ENCODE data around the gene KIF3C. TPM values are rescaled to one million over a fixed set of nuclear protein-coding genes. Genes with fewer than 3 reads are reported as not detected.

Gene KIF3C
- total and polyA plus RNA-seq, 9 of the 15 experiments (the other 6 are each of a cell fraction or from before 2014, with no cell fraction given), result 0.69 to 6.7 (median 3.3) TPM

- TF ChIP-seq ZNF592 (IDR thresholded peaks at IDR 0.05) (peak; percentile 46; the same call in 1 of the 2 replicates), ZNF589 (CRISPR knock-in tag; IDR thresholded peaks at IDR 0.05; ENCODE audit: low read depth) (peak; percentile 79; the same call in 1 of the 2 replicates), ETV6 (IDR thresholded peaks at IDR 0.05; ENCODE audit: borderline replicate concordance in 1 of 2, low read depth in 2 of 2, low read length in 1 of 2) (peak in 1 of 2 experiments; percentile 44; a peak in 1 of 4 replicates), ETV6 (CRISPR knock-in tag; IDR thresholded peaks at IDR 0.05; ENCODE audit: borderline replicate concordance) (no peak), RNF2 (IDR thresholded peaks at IDR 0.05) (peak; percentile 56; the same call in 1 of the 2 replicates), ZNF143 (CRISPR knock-in tag; IDR thresholded peaks at IDR 0.05) (no peak), HDAC2 (IDR thresholded peaks at IDR 0.05) (peak; percentile 46; the same call in 1 of the 2 replicates), TSHZ1 (CRISPR knock-in tag; IDR thresholded peaks at IDR 0.05) (no peak), GABPA (tag; conservative IDR thresholded peaks at IDR 0.05; ENCODE audit: low read depth) (peak; percentile 92), SUPT5H (IDR thresholded peaks at IDR 0.05) (peak; percentile 76), PTRF (tag; IDR thresholded peaks at IDR 0.05) (no peak), ATF1 (CRISPR knock-in tag; IDR thresholded peaks at IDR 0.05) (no peak), ATF1 (tag; IDR thresholded peaks at IDR 0.05) (no peak; the same call in none of the 2 replicates)
Observed at GRCh38 chr2:25878361-25879132, 103.8 kb downstream of the KIF3C start, which contains the start of gene ASXL2 (continued).
